GM18907 (cell line): ENCODE data around the gene SEC24C.

Experiments
- ATAC-seq: cut with Tn5 transposase; IDR thresholded peaks from one replicate; pipeline ENCODE4 v1.9.1; 2021; ENCODE audit warnings: mild to moderate bottlenecking, moderate library complexity; ENCODE audit not compliant: unreplicated experiment

Gene SEC24C

DNA sequence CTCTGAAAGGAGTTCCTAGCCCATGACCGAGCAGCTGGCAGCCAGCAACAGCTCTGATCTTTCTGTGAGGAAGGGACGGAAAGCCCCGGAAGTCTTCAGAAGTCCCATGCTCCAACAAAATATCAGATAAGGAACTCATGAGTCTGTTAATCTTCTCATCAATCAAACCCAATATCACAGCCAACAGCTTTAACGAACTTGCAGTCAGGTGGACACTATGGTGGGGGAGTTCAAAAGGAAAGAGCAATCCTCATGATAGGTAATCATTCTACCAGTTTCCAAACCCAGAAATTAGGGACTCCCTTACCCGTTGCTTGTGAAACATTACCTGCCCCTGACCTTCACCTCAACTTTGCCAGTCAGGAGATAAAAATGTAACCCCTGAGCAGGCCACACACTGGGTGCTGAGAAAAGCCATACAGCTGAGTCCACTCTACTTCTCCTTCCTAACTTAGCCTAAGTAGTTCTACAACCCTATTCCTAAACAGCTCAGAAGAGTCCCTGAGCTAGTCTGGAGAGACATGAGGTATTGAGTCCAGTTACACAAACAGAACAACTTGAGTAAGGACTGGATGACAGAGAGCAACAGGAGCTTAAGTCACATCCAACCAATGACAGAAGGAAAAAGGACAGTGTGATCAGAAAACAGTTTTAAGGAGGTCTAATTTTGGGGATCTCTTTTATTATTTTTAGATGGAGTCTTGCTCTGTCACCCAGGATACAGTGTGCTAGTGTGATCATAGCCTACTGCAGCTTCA is 65.1 kb downstream of the SEC24C start:
- no peak for ATAC-seq

DNA sequence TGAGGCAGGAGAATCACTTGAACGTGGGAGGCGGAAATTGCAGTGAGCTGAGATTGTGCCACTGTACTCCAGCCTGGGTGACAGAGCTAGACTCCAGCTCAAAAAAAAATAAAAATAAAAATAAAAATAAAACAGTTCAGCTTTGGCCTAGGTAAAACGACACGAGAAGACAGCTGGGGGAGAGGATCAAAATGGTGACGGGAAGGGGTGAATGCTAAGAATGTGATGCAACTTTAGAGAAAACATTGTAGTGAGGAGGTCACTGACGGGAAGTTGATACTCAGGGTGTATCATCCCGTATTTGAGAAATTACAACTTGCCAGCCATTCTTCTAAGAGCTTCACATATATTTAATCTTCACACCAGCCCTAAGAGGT is 66.2 kb downstream of the SEC24C start:
- ATAC-seq = no peak

DNA sequence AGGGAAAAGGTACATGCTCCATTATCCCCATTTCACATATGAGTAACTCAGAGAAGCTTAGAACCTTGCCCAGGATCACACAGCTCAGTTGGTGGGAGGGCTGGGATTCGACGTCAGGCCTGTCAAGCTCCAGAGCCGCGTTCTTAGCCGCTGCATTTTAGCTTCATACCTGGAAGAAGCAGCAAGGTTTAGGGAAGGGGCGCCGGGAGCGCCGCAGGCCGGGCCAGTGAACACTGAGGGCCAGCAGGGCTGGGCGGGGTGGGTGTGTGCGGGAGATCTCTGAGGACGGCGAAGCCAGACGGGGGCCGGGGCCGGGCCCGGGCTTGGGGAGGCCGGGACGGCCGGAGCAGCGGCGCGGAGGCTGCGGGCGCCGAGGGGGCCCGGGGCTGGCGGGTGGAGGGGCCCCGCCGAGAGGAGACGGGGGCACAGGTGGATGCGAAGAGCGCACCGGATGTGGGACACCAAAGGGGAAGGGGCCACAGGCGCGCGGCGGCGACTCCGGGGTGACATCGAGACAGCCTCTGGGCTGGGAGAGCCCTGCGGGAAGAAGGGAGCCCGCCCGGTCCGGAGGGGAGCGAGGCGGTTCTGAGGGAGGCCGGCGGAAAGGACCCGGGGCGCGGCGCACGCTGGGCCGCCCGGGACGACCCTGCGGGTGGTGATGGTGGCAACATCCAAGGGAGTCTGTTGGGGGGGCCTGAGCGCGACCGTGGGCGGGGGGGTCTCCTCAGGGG is 66.7 kb downstream of the SEC24C start:
- ATAC-seq = peak; percentile 36

DNA sequence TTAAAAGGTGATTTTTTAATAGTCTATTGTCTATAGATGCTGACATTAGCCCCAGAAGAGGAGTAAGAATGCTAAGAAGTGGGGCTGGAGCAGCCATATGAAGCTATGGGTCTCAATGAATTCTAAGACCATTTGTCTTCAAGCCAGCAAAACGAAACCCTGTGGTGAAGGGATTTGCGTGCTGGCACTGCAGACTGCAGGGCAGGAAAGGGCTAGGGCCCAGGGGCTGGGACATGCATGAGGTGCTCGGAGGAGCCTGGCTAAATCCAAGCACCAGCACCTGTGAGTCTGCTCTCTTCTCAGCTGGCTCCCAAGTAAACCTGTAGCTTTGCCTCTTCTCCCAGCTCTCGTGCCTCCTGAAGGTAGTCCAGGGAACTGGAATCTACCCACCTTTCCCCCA is 68.5 kb downstream of the SEC24C start:
- no peak for ATAC-seq

DNA sequence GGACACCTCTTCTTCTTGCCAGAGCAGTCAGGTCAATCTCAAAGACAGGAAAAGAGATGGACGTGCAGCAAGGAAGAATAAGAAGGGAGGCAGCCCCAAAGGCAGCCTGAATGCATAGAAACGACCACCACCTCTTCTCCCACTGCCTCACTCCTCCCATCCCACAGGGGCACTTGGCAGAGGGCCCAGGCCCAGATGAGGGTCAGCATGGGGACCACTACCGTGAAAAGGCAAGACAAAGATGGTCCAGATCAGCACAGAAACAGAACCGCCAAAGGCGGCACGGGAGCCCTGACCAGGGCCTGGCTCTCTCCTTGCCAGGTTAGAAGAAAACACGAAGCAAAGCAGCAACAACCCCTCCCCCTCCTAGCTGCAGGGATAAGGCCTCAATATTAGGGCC is 69.2 kb downstream of the SEC24C start:
- no peak for ATAC-seq

DNA sequence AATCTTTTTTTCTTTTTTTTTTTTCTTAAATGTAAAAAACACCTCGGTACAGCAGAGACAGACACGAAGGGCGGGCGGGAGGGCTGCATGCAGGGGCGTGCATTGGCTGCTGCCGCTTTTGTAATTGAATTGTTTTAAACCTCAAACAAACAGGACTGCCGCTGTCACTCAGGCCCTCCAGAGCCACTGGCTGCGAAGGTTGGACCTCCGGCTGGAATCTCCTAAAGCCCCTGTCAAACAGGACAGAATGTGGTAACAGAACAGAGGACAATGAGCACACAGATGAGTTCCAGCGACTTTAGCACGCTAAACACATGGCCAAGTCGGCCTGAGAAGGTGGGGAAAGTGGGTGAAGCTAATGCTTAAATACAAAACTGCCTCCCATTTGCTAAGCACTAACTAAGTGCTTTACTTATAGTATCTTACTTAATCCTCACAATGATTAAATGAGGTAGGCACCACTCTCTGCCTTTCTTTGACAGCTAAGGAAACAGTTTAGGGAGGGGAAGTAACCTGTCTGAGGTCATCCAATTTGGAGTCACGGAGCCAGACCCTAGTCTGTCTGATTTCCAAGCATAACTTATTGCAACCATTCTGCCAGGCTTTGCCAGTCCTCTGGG is 70.2 kb downstream of the SEC24C start:
- ATAC-seq = no peak

DNA sequence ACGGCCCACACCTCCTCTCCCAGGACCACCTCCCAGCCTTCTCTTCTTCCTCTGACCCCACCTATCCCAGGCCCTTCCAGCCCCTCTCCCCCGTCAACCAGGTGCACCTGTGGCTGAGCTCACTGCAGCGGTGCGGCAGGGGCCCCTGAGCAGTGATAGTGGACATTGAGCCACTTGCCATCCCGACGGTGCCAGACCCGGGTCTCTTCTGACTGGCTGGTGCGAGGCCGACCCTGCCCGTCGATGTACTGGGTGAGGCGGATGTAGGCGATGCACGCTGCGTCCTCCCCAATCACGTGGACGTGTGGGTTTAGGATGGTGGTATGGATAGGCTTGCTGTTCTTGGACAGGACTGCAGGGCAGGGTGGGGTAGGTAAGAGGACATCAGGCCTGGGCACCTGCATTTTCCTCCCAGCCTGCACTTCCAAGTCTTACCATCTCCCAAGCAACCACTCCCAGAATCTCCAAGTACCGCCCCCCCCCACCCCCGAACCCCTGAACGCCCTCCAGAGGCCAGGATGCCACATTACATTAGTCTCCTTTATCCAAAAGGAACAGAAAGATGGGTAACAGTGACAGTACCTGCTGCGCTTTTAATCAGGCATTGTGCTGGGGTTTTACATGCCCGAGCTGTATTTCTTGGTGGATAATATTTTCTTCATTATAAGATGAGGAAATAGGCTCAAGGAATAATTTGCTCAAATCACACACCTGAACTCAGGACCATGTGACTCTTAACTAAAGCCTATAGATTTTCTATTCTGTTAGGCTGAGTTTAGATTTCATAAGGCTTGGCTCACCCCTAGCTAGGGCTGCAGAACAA is 70.9 kb downstream of the SEC24C start:
- no peak for ATAC-seq

DNA sequence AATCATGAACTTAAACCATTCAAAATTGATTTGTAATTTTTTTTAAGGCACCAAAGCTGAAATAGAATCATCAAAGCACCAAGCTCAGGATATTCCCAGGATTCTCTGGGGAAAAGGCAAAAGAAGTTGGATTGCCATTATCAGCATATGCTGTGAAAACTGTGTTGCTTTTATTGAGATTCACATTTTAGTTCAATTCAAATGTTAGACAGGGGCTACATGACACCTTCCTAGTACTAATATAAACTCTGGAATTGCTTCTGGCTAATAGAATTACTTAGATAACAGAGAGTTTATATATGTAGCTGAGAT is 71.5 kb downstream of the SEC24C start:
- ATAC-seq = no peak

DNA sequence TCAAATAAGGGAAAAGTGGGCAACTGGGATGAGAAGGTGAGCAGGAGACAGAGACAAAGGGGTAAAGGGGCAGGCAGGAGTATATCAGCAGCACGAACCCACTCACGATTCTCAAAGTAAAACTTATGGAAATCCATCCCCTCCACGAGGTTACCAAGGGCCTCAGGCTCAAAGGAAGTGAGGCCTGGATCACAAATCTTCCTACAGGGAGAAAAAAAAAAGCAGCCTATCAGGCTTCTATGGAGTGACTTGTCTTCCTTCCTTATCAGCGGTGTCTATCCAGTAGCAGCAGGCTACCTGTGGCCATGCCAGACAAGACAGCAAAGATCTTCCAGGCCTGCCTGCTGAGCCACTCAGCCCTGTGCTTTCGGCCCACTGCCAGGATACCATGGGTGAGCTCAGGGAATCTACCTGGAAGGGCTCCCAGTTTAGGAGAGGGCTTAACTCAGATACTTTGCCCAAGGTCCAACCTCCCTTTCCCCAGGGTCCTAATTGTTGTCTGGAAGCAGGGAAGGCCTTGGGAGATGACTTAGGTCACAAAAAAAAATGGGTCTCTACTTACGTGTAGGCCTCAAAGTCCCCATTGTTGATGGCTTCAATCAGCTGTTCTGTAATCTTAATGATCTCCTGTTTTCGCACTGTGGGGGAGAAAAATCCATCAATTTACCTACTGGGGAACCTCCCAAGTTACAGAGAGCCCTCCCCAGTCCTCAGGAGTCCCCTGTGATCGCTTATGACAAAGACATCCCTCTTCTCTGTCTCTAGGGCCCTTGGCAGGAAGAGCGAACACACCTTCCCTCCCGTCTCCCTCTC is 73.0 kb downstream of the SEC24C start:
- no peak for ATAC-seq

DNA sequence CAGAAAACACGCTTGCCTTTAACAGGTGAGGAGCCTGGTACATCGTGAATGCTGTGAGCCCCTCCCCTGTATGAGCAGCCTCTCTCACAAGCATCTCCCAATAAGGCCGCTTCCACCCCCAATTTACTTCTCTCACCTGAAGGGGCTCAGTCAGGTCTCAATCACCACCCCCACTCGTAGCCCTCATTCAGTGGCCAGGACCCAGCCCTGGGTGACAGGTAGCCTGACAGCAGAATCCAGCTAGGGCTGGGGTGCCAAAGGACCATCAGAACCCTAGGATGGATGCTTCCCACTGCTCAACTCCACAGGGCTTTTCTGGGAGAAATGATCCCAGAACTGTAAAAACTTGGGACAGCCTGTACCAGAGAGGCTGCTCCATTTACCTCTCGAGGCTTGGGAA is 73.7 kb downstream of the SEC24C start:
- no peak for ATAC-seq

DNA sequence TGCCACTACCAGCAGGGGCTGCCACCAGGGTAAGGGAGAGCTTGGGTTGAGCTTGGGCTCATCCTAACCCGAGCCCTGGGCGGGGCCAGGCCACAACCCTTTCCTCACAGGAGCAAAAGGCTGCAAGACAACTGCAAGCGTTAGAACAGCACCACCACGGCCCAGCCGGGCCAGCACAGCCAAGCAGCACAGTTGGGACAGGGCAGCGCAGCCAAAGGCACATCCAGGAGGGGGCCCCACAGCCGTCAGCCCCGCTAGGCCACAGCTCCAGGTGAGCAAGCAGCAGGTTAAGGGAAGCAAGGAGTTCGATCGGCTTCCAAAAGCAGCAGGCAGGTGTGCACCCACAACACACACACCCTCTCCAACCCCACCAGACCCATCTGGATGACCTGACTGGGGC is 74.2 kb downstream of the SEC24C start:
- no peak for ATAC-seq

DNA sequence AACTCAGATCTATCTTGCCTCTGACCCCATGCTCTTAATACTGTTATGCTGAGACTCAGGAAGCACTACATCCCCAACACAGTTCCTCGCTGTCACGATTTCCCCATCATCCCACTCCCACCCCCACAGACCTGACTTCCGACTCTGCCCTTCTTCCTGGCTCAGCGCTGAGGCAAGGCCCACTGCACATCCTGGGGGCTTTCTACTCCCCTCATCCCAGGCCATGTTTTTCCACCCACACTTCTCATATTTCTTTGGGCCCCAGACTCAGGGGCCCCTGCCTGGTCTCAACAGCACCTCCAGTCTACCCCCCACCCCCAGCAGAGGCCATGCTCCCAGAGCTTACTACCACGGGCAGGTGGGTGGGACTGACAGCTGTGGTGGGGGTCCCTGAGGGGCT is 74.9 kb downstream of the SEC24C start:
- ATAC-seq = no peak

DNA sequence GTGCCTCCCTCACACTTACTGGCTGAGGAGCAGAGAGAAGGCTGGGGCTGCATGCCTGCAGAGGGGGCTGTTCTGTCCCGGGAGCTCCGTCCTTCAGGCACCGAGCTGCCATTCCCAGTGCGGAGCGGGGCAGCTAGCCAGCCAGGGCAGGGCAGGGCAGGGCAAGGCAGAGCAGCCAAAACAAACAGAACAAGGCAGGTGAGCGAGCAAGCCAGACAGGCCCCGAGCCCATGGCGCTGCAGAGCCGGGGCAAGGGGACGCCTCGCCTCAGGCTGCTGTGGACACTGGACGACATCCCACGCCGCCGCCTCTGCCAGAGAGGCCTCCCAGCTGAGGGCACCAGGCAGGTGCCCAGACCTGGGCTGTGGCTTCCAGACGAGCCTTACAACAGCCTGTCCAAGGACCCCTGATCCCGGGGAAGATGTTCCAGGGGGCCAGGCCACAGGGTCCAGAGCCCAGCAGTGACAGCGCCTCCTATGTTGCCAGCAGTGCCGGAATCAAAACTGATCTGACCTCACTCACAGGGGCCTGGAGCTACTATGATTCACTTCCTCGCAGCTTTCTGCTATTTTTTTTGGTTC is 75.4 kb downstream of the SEC24C start:
- no peak for ATAC-seq
